ENCODE data around the gene TSN.
A peak's percentile ranks its signal among the peaks of the same experiment; 100 is the strongest.
"Not testable (repeated sequence)": the region's sequence is repeated elsewhere in the genome, so short reads cannot be mapped to it uniquely, and the experiment has no call there.

Gene TSN

GRCh38 chr2:121804340-121804739, 48.9 kb downstream of the TSN start:
- H3K4me3 ChIP-seq (ENCODE audit: low read length), result peak overlapping the region; percentile 76
- peaks cover 47% of the 10 kb centered on the region for H3K4me1 ChIP-seq (ENCODE audit: control insufficient read depth, low read length)
- peaks cover 6% of the 10 kb centered on the region; the same call in 1 of the 2 replicates for H3K36me3 ChIP-seq (ENCODE audit: control insufficient read depth, low read length)
- peaks cover 13% of the 10 kb centered on the region for H3K9me3 ChIP-seq (ENCODE audit: control insufficient read depth, insufficient read depth, low read length)
- H3K9me2 ChIP-seq (replicated peaks; ENCODE audit: control insufficient read depth, low read length), result no peaks in the 10 kb centered on the region
- TF ChIP-seq, protein P1, sequence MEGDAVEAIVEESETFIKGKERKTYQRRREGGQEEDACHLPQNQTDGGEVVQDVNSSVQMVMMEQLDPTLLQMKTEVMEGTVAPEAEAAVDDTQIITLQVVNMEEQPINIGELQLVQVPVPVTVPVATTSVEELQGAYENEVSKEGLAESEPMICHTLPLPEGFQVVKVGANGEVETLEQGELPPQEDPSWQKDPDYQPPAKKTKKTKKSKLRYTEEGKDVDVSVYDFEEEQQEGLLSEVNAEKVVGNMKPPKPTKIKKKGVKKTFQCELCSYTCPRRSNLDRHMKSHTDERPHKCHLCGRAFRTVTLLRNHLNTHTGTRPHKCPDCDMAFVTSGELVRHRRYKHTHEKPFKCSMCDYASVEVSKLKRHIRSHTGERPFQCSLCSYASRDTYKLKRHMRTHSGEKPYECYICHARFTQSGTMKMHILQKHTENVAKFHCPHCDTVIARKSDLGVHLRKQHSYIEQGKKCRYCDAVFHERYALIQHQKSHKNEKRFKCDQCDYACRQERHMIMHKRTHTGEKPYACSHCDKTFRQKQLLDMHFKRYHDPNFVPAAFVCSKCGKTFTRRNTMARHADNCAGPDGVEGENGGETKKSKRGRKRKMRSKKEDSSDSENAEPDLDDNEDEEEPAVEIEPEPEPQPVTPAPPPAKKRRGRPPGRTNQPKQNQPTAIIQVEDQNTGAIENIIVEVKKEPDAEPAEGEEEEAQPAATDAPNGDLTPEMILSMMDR (IDR thresholded peaks at IDR 0.05; ENCODE audit: low read depth, low read length, poor library complexity, severe bottlenecking), result no peak
- no peak for TF ChIP-seq EZH2phosphoT487 (IDR thresholded peaks at IDR 0.05; ENCODE audit: borderline replicate concordance, low read length)
- H3K4me2 ChIP-seq (ENCODE audit: low read length), result peak overlapping the region; percentile 90
- H3K79me2 ChIP-seq (ENCODE audit: control insufficient read depth, low read length), result no peaks in the 10 kb centered on the region
- H3K27ac ChIP-seq (ENCODE audit: low read depth, low read length), result peak overlapping the region; percentile 99
- no peaks in the 10 kb centered on the region for H3K27me3 ChIP-seq (ENCODE audit: control insufficient read depth, low read length)
- H3F3A ChIP-seq (ENCODE audit: control insufficient read depth, insufficient read depth), result peaks cover 25% of the 10 kb centered on the region
- no peaks in the 10 kb centered on the region for H4K20me1 ChIP-seq (ENCODE audit: control insufficient read depth, insufficient read depth, low read depth, low read length)

- Histone ChIP-seq H3K9me2 (replicated peaks; ENCODE audit: control insufficient read depth, low read length) (no peaks in the 10 kb centered on the region), H3K79me2 (ENCODE audit: control insufficient read depth, low read length) (no peaks in the 10 kb centered on the region), H3K9me3 (ENCODE audit: control insufficient read depth, insufficient read depth, low read length) (peaks cover 13% of the 10 kb centered on the region), H3K36me3 (ENCODE audit: control insufficient read depth, low read length) (peaks cover 6% of the 10 kb centered on the region; the same call in 1 of the 2 replicates), H3F3A (ENCODE audit: control insufficient read depth, insufficient read depth) (peaks cover 25% of the 10 kb centered on the region), H4K20me1 (ENCODE audit: control insufficient read depth, insufficient read depth, low read depth, low read length) (no peaks in the 10 kb centered on the region), H3K27me3 (ENCODE audit: control insufficient read depth, low read length) (no peaks in the 10 kb centered on the region), H3K4me3 (ENCODE audit: low read length) (peak overlapping the region; percentile 61), H3K27ac (ENCODE audit: low read depth, low read length) (peak overlapping the region; percentile 99), H3K4me2 (ENCODE audit: low read length) (peak overlapping the region; percentile 90), H3K4me1 (ENCODE audit: control insufficient read depth, low read length) (peaks cover 51% of the 10 kb centered on the region)
- no peak for TF ChIP-seq EZH2phosphoT487 (IDR thresholded peaks at IDR 0.05; ENCODE audit: borderline replicate concordance, low read length)
- TF ChIP-seq, protein P1 (IDR thresholded peaks at IDR 0.05; ENCODE audit: low read depth, low read length, poor library complexity, severe bottlenecking), result no peak
These were observed 49.7 kb downstream of the TSN start for GRCh38 chr2:121804997-121805765.

DNA sequence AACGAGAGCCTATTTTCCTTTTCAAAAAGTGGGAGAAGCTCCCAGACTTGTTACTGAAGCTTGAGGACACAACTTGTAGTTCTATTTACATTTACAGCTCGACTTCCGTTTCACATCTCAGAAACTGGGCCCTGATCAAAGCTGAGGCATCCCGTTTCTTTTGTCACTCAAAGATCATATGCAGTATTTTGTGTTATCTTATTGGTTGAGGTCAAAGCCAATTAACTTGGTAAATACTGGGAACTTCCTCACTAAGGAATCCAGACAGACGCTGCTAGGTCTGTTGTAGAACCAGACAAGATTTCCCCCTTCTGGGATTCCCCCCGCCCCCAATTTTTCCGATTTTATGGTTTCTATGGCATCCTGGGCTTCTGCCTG, 50.3 kb downstream of the TSN start:
- Histone ChIP-seq H3K9me3 (ENCODE audit: control insufficient read depth, insufficient read depth, low read length) (peaks cover 13% of the 10 kb centered on the region), H3F3A (ENCODE audit: control insufficient read depth, insufficient read depth) (peaks cover 25% of the 10 kb centered on the region), H3K4me1 (ENCODE audit: control insufficient read depth, low read length) (peaks cover 54% of the 10 kb centered on the region), H3K4me2 (ENCODE audit: low read length) (peak overlapping the region; percentile 90), H3K9me2 (replicated peaks; ENCODE audit: control insufficient read depth, low read length) (no peaks in the 10 kb centered on the region), H3K27me3 (ENCODE audit: control insufficient read depth, low read length) (no peaks in the 10 kb centered on the region), H3K79me2 (ENCODE audit: control insufficient read depth, low read length) (no peaks in the 10 kb centered on the region), H4K20me1 (ENCODE audit: control insufficient read depth, insufficient read depth, low read depth, low read length) (no peaks in the 10 kb centered on the region), H3K27ac (ENCODE audit: low read depth, low read length) (peak overlapping the region; percentile 99), H3K4me3 (ENCODE audit: low read length) (peak overlapping the region; percentile 61), H3K36me3 (ENCODE audit: control insufficient read depth, low read length) (peaks cover 6% of the 10 kb centered on the region; the same call in 1 of the 2 replicates)
- TF ChIP-seq EZH2phosphoT487 (IDR thresholded peaks at IDR 0.05; ENCODE audit: borderline replicate concordance, low read length), result no peak

GRCh38 chr2:121807771-121808170, 52.3 kb downstream of the TSN start:
- not testable (repeated sequence) for H4K20me1 ChIP-seq (ENCODE audit: control insufficient read depth, insufficient read depth, low read depth, low read length); H3K79me2 ChIP-seq (ENCODE audit: control insufficient read depth, low read length); H3K9me2 ChIP-seq (replicated peaks; ENCODE audit: control insufficient read depth, low read length); H3K9me3 ChIP-seq (ENCODE audit: control insufficient read depth, insufficient read depth, low read length); H3K36me3 ChIP-seq (ENCODE audit: control insufficient read depth, low read length); H3K4me2 ChIP-seq (ENCODE audit: low read length); H3K4me3 ChIP-seq (ENCODE audit: low read length); H3K27ac ChIP-seq (ENCODE audit: low read depth, low read length); H3K27me3 ChIP-seq (ENCODE audit: control insufficient read depth, low read length)
- peaks cover 65% of the 10 kb centered on the region for H3K4me1 ChIP-seq (ENCODE audit: control insufficient read depth, low read length)
- H3F3A ChIP-seq (ENCODE audit: control insufficient read depth, insufficient read depth), result peaks cover 25% of the 10 kb centered on the region

Data from DOHH2 (cell line).